ENCODE results near the gene CUBN. TPM values are rescaled to one million over a fixed set of nuclear protein-coding genes. Genes with fewer than 3 reads are reported as not detected.

Gene CUBN
- polyA plus RNA-seq, 1 experiment: 0.76 TPM

GRCh38 chr10:16904639-16905061 lies 225.0 kb downstream of the CUBN start:
- ChIA-PET POLR2A (no interaction called here), CTCF (no interaction called here)
- H3K27me3 ChIP-seq (ENCODE audit: control insufficient read depth, insufficient read depth, low read length): no peaks in the 10 kb centered on the region
- TF ChIP-seq CTCF (IDR thresholded peaks at IDR 0.05; ENCODE audit: low read depth, low read length): no peak
- no peak overlapping the region for H3K27ac ChIP-seq (ENCODE audit: low read depth, low read length)
- no peak overlapping the region for H3K4me3 ChIP-seq (ENCODE audit: low read depth, low read length)
- peaks cover 2% of the 10 kb centered on the region; the same call in 1 of the 2 replicates for H3K9me3 ChIP-seq (ENCODE audit: control insufficient read depth, insufficient read depth, low read length)
- peak; percentile 8 for DNase-seq (ENCODE audit: low read depth, low spot score)

- ChIA-PET CTCF (no interaction called here), POLR2A (no interaction called here)
- no peak for DNase-seq (ENCODE audit: low read depth, low spot score)
- H3K27me3 ChIP-seq (ENCODE audit: control insufficient read depth, insufficient read depth, low read length): no peaks in the 10 kb centered on the region
- no peak for TF ChIP-seq CTCF (IDR thresholded peaks at IDR 0.05; ENCODE audit: low read depth, low read length)
- peaks cover 2% of the 10 kb centered on the region; the same call in 1 of the 2 replicates for H3K9me3 ChIP-seq (ENCODE audit: control insufficient read depth, insufficient read depth, low read length)
- H3K27ac ChIP-seq (ENCODE audit: low read depth, low read length): no peak overlapping the region
- H3K4me3 ChIP-seq (ENCODE audit: low read depth, low read length): no peak overlapping the region
Observed at GRCh38 chr10:16904049-16904448, 225.6 kb downstream of the CUBN start.

- DNase-seq (ENCODE audit: low read depth, low spot score): no peak
- H3K9me3 ChIP-seq (ENCODE audit: control insufficient read depth, insufficient read depth, low read length): peaks cover 2% of the 10 kb centered on the region; the same call in 1 of the 2 replicates
- TF ChIP-seq CTCF (IDR thresholded peaks at IDR 0.05; ENCODE audit: low read depth, low read length): no peak
- H3K4me3 ChIP-seq (ENCODE audit: low read depth, low read length): no peak overlapping the region
- H3K27me3 ChIP-seq (ENCODE audit: control insufficient read depth, insufficient read depth, low read length): no peaks in the 10 kb centered on the region
- no peak overlapping the region for H3K27ac ChIP-seq (ENCODE audit: low read depth, low read length)
- CTCF ChIA-PET: no interaction called here
- POLR2A ChIA-PET: no interaction called here
Observed at GRCh38 chr10:16902606-16903005, 227.0 kb downstream of the CUBN start.

- Histone ChIP-seq H3K4me3 (ENCODE audit: low read depth, low read length) (no peak overlapping the region), H3K27me3 (ENCODE audit: control insufficient read depth, insufficient read depth, low read length) (no peaks in the 10 kb centered on the region), H3K9me3 (ENCODE audit: control insufficient read depth, insufficient read depth, low read length) (peaks cover 2% of the 10 kb centered on the region; the same call in 1 of the 2 replicates), H3K27ac (ENCODE audit: low read depth, low read length) (no peak overlapping the region)
- TF ChIP-seq CTCF (IDR thresholded peaks at IDR 0.05; ENCODE audit: low read depth, low read length): no peak
- ChIA-PET POLR2A (no interaction called here), CTCF (no interaction called here)
- DNase-seq (ENCODE audit: low read depth, low spot score): no peak
Observed at GRCh38 chr10:16901106-16901505, 228.5 kb downstream of the CUBN start.

- POLR2A ChIA-PET: no interaction called here
Observed at GRCh38 chr10:16896993-16897392, 232.6 kb downstream of the CUBN start.

More at GRCh38 chr10:16896993-16897392, 232.6 kb downstream of the CUBN start:
- no peak overlapping the region for H3K4me3 ChIP-seq (ENCODE audit: low read depth, low read length)
- no peaks in the 10 kb centered on the region for H3K9me3 ChIP-seq (ENCODE audit: control insufficient read depth, insufficient read depth, low read length)
- TF ChIP-seq CTCF (IDR thresholded peaks at IDR 0.05; ENCODE audit: low read depth, low read length): no peak
- DNase-seq (ENCODE audit: low read depth, low spot score): no peak
- no peaks in the 10 kb centered on the region for H3K27me3 ChIP-seq (ENCODE audit: control insufficient read depth, insufficient read depth, low read length)
- H3K27ac ChIP-seq (ENCODE audit: low read depth, low read length): no peak overlapping the region
- CTCF ChIA-PET: no interaction called here
